Mucosa of descending colon (tissue), 3 donors: ENCODE data around the gene EBF4. TPM values are rescaled to one million over a fixed set of nuclear protein-coding genes. Genes with fewer than 3 reads are reported as not detected.
"Not testable (repeated sequence)": the region's sequence is repeated elsewhere in the genome, so short reads cannot be mapped to it uniquely, and the experiment has no call there.

Experiments
- ATAC-seq: fragments of 200-7000 bp; cut with Tn5 transposase; one replicate; pipeline ENCODE4 v1.9.1; 2020; ENCODE audit warnings: mild to moderate bottlenecking, moderate library complexity
- DNase-seq, 3 donors: peaks; one replicate each; pipeline ENCODE4 v3.0.0-alpha.2; 2020
- H3K36me3 ChIP-seq: fragments of 200-600 bp; one replicate; pipeline ENCODE4 v1.8.0; 2021; ENCODE audit warnings: low read depth, mild to moderate bottlenecking
- H3K4me1 ChIP-seq: fragments of 200-600 bp; one replicate; pipeline ENCODE4 v1.8.0; 2021; ENCODE audit warnings: low read depth, mild to moderate bottlenecking
- H3K4me3 ChIP-seq: fragments of 200-600 bp; one replicate; pipeline ENCODE4 v1.8.0; 2021; ENCODE audit warnings: mild to moderate bottlenecking
- H3K9me3 ChIP-seq: fragments of 200-600 bp; one replicate; pipeline ENCODE4 v1.8.0; 2021; ENCODE audit warnings: mild to moderate bottlenecking
- intact Hi-C, 2 donors: fragments of 100-400 bp; cut with DNase I in 1 of 2; cut with micrococcal nuclease in 1 of 2; formaldehyde crosslinking; loops; one replicate each; pipeline versions ENCODE4 v1.11.0 to v1.11.1; 2022; cut with DNase I, micrococcal nuclease
- total RNA-seq, 3 donors: library from RNA; stranded (reverse); fragmentation: NEBNext Ultra II Directional in 2 of 3; extraction: Animal tissue kit (Norgen Biotek cat#: 25700) in 2 of 3; gene quantifications; one replicate each; pipeline versions ENCODE4 v1.2.1 to v1.2.4, GENCODE V29; 2021 to 2023
- TF ChIP-seq, protein P1 (sequence below): fragments of 200-600 bp; IDR thresholded peaks from one replicate; pipeline ENCODE4 v1.8.0; 2022; ENCODE audit warnings: antibody characterized with exemption, mild to moderate bottlenecking
- donor health status: DM: no; HTN: no; CAD: no; lungs with moderate emphysema.
- donor health status: DM: no; HTN: no; CAD: no.
- donor health status: DM: no; HTN: yes; CAD: no.

The EBF4 gene
- total RNA-seq, 3 donors from 2014 or later, result 3.6 to 53.3 (median 4.5) TPM

DNA sequence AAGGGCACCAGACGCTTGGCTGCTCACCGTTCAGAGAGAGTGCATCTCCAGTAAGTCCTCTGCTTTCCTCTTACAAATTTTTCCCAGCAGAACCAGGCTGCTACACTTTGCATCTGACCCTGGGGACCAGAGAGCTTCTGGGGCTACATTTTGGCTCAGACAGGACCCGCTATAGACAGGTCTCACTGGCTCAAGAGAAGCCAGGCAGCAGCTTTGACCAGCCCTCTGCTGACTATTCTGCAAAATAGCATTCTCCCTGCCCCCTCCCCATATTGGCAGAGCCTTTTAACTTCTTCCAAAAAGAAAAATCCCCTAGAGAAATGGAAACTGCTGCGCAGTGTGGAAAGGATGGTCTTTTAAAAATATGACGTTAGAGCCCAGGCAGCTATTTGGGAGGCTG lies 70.6 kb downstream of the EBF4 start:
- DNase-seq (no peak), ATAC-seq (no peak)
- Histone ChIP-seq H3K36me3 (no peaks in the 10 kb centered on the region), H3K4me3 (no peak overlapping the region), H3K4me1 (no peaks in the 10 kb centered on the region), H3K9me3 (no peaks in the 10 kb centered on the region)
- TF ChIP-seq, protein P1, sequence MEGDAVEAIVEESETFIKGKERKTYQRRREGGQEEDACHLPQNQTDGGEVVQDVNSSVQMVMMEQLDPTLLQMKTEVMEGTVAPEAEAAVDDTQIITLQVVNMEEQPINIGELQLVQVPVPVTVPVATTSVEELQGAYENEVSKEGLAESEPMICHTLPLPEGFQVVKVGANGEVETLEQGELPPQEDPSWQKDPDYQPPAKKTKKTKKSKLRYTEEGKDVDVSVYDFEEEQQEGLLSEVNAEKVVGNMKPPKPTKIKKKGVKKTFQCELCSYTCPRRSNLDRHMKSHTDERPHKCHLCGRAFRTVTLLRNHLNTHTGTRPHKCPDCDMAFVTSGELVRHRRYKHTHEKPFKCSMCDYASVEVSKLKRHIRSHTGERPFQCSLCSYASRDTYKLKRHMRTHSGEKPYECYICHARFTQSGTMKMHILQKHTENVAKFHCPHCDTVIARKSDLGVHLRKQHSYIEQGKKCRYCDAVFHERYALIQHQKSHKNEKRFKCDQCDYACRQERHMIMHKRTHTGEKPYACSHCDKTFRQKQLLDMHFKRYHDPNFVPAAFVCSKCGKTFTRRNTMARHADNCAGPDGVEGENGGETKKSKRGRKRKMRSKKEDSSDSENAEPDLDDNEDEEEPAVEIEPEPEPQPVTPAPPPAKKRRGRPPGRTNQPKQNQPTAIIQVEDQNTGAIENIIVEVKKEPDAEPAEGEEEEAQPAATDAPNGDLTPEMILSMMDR, result no peak
- intact Hi-C loops, result no loop called here

DNA sequence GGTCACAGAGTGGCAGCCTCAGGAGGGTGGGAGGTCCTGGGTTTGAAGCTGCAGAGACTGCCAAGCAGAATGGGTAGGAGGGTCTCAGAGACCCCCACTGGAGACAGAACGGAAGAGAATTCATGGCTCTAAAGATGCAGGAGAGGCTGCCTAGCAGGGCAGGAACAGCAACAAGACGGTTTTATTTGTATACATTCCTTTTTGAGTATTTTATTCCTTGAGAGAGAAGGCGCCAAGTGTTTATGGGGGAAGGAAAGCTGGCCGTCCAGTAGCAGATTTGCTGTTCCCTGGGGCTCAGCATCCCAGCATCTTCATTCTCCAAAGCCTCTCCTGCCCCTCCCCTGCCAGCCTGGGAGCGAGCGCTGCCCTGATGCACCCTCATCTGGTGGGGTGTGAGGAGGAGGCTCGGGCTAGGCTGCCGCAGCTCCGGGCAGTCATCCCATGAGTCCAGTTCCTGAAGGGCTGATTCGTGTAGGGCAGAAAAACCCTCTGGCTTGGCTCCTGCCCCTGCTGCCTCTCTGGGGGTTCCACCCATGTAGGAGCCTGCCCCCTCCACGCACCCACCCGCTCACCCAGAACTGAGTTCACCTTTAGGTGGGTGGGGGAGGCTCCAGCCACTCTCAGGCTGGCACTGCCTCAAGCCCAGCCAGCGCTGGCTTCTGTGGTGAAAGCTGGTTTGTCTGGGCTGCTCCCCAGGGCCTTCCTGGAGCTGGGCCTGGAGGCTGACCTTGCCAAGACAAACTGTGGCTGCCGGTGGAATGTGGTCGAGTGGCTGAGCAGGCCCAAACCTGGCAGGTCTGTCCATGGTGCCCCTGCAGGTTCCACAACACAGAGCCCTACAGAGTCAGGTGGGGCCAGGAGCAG lies 75.4 kb downstream of the EBF4 start:
- no peaks in the 10 kb centered on the region for H3K4me1 ChIP-seq
- no peaks in the 10 kb centered on the region for H3K9me3 ChIP-seq
- H3K4me3 ChIP-seq, result no peak overlapping the region
- DNase-seq (no peak), ATAC-seq (no peak)
- no peaks in the 10 kb centered on the region for H3K36me3 ChIP-seq
- intact Hi-C loops, result no loop called here
- TF ChIP-seq, protein P1, result no peak

DNA sequence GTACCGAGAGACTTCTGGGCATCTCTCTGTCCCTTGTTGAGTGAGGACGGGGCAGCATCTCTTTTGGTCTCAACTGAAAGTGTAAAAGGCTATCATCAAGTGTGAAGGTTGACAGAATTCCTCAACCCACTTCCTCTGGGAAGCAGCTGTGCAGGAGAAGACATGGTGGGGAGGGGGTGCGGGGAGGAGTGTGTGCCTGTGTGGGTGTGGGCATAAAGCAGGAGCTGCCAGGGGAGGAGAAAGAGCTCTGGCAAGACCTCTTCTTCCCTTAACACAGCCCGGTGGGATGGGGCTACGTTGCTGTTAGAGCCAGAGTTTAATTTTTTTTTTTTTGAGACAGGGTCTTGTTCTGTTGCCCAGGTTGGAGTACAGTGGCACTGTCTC lies 76.0 kb downstream of the EBF4 start:
- TF ChIP-seq, protein P1, result no peak
- Histone ChIP-seq H3K4me1 (no peaks in the 10 kb centered on the region), H3K36me3 (no peaks in the 10 kb centered on the region), H3K4me3 (no peak overlapping the region), H3K9me3 (no peaks in the 10 kb centered on the region)
- intact Hi-C loops, result no loop called here
- ATAC-seq (no peak), DNase-seq (no peak)

DNA sequence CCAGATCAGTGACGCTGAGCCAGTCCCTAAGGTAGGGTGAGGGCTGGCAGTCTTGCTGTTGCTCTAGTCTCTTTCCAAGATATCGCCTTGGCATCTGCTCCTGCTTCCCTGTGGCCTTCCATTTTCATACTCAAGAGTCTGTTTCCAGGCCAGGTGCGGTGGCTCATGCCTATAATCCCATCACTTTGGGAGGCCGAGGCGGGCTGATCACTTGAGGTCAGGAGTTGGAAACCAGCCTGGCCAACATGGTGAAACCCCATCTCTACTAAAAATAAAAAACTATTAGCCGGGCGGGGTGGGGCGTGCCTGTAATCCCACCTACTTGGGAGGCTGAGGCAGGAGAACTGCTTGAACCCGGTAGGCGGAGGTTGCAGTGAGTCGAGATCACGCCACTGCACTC lies 77.5 kb downstream of the EBF4 start:
- H3K4me3 ChIP-seq, DNase-seq, H3K36me3 ChIP-seq, ATAC-seq, H3K4me1 ChIP-seq, intact Hi-C loops, H3K9me3 ChIP-seq: not testable (repeated sequence)

DNA sequence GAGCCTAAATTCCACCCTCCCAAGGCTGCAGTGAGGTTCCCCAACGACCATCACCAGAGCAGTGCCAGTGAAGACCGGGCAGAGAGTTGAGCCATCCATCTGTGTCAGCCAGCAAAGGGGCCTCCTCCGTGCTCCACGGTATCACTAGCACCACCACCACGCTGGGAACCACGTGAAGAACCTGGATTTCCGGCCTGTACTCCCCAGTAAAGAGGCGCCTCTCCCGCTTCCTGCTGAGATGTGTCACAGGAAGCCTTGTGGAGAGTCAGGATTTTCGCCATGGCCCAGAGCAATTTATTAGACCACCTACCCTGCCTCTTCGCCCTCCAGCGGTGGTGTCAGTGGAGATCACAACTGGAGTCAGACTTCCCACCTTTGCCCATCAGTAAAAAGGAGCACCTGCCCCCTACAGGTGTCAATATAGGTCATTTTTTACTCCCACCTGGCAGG lies 79.1 kb downstream of the EBF4 start:
- no peak overlapping the region for H3K4me3 ChIP-seq
- DNase-seq (no peak), ATAC-seq (no peak)
- TF ChIP-seq, protein P1, result no peak
- intact Hi-C loops, result no loop called here
- H3K9me3 ChIP-seq, result no peaks in the 10 kb centered on the region
- no peaks in the 10 kb centered on the region for H3K4me1 ChIP-seq
- H3K36me3 ChIP-seq, result no peaks in the 10 kb centered on the region

DNA sequence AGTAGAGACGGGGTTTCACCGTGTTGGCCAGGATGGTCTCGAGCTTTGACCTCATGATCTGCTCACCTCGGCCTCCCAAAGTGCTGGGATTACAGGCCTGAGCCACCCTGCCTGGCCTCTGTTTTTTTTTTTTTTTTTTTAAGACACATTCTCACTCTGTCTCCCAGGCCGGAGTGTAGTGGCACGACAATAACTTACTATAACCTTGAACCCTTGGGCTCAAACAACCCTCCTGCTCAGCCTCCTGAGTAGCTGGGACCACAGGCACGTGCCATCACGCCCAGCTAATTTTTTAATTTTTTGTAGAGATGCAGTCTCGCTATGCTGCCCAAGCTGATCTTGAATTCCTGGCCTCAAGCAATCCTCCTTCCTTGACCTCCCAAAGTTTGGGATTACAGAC lies 81.2 kb downstream of the EBF4 start:
- H3K4me1 ChIP-seq, result no peaks in the 10 kb centered on the region
- DNase-seq (no peak), ATAC-seq (no peak)
- H3K4me3 ChIP-seq, result no peak overlapping the region
- H3K9me3 ChIP-seq, result no peaks in the 10 kb centered on the region
- intact Hi-C loops, result no loop called here
- H3K36me3 ChIP-seq, result no peaks in the 10 kb centered on the region
- TF ChIP-seq, protein P1, result no peak
